Endothelial cell (in vitro differentiated cells): Measurements from ENCODE around the gene HIVEP3. TPM values are rescaled to one million over a fixed set of nuclear protein-coding genes. Genes with fewer than 3 reads are reported as not detected.

Experiments
- DNase-seq: peaks from one replicate; pipeline ENCODE4 v3.0.0; 2021; ENCODE audit warnings: low spot score
- H3K27ac Mint-ChIP-seq: one replicate; pipeline ENCODE4 v1.8.0; 2021; ENCODE audit warnings: mixed read lengths, inconsistent platforms; ENCODE audit not compliant: unreplicated experiment
- H3K27me3 Mint-ChIP-seq: one replicate; pipeline ENCODE4 v1.8.0; 2021; ENCODE audit warnings: mild to moderate bottlenecking, moderate library complexity, mixed read lengths, inconsistent platforms; ENCODE audit not compliant: unreplicated experiment
- H3K36me3 Mint-ChIP-seq: one replicate; pipeline ENCODE4 v1.8.0; 2021; ENCODE audit warnings: mild to moderate bottlenecking, low read depth, mixed read lengths, inconsistent platforms; ENCODE audit not compliant: unreplicated experiment
- H3K4me1 Mint-ChIP-seq: one replicate; pipeline ENCODE4 v1.8.0; 2021; ENCODE audit warnings: mild to moderate bottlenecking, mixed read lengths, inconsistent platforms; ENCODE audit not compliant: unreplicated experiment
- H3K4me3 Mint-ChIP-seq: one replicate; pipeline ENCODE4 v1.8.0; 2021; ENCODE audit warnings: mild to moderate bottlenecking, mixed read lengths, inconsistent platforms; ENCODE audit not compliant: unreplicated experiment
- H3K9me3 Mint-ChIP-seq: one replicate; pipeline ENCODE4 v1.8.0; 2021; ENCODE audit warnings: mixed read lengths, inconsistent platforms; ENCODE audit not compliant: unreplicated experiment
- total RNA-seq: library from RNA; stranded (reverse); fragmentation: NEBNext Ultra II Directional; extraction: Animal tissue kit (Norgen Biotek cat#: 25700); gene quantifications from one replicate; pipeline ENCODE4 v1.2.1, GENCODE V29; 2021; ENCODE audit not compliant: unreplicated experiment
- TF ChIP-seq, protein P1 (sequence below): fragments of 200-600 bp; sonication (generic); IDR thresholded peaks from one replicate; pipeline ENCODE4 v1.5.0; 2021; ENCODE audit warnings: antibody characterized with exemption; ENCODE audit not compliant: unreplicated experiment

Gene HIVEP3
- total RNA-seq, 1 donor from 2014 or later, result 8.9 TPM

DNA sequence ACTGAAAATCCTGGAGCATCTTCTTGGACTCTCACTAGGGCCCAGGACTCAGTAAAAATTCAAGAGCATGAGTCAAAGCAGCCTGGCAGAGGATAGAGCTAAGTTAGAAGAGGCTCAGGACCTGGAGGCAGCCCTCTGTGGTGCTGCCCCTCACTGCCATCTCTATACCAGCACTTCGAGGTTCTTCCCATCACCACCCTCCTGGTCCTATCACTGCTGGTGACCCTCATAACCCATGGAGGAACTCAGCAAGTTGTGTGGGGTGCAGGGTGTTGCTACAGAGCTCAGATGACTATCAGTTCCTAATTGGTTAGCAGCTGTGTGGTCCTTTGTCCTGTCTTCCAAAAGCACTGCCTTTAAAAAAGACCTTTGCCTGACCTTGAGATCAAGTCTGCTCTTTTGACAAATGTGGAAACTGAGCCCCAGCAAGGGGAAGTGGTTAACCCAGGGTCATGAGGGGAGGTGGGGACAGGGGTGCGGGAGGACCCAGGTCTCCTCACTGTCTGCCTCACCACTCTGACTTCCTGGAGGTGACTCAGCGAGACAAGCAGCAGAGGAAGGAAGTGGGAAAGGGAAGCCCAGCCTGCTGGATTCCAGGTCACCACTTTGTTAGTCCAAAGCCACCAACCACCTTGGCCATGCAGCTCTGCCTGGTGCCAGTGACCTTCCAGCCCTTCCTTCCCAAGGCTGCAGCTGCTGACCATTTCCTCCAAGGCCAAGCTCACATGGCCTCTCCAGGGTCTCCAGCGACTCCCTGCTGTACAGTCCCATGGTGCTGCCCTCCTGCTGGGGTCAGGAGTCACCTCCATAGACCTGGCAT is 234.8 kb downstream of the HIVEP3 start:
- peak overlapping the region; percentile 74 for H3K27ac Mint-ChIP-seq
- peaks cover 2% of the 10 kb centered on the region for H3K27me3 Mint-ChIP-seq
- no peaks in the 10 kb centered on the region for H3K36me3 Mint-ChIP-seq
- no peaks in the 10 kb centered on the region for H3K9me3 Mint-ChIP-seq
- peaks cover 19% of the 10 kb centered on the region for H3K4me1 Mint-ChIP-seq
- no peak for DNase-seq
- no peak overlapping the region for H3K4me3 Mint-ChIP-seq
- TF ChIP-seq, protein P1, sequence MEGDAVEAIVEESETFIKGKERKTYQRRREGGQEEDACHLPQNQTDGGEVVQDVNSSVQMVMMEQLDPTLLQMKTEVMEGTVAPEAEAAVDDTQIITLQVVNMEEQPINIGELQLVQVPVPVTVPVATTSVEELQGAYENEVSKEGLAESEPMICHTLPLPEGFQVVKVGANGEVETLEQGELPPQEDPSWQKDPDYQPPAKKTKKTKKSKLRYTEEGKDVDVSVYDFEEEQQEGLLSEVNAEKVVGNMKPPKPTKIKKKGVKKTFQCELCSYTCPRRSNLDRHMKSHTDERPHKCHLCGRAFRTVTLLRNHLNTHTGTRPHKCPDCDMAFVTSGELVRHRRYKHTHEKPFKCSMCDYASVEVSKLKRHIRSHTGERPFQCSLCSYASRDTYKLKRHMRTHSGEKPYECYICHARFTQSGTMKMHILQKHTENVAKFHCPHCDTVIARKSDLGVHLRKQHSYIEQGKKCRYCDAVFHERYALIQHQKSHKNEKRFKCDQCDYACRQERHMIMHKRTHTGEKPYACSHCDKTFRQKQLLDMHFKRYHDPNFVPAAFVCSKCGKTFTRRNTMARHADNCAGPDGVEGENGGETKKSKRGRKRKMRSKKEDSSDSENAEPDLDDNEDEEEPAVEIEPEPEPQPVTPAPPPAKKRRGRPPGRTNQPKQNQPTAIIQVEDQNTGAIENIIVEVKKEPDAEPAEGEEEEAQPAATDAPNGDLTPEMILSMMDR, result no peak

DNA sequence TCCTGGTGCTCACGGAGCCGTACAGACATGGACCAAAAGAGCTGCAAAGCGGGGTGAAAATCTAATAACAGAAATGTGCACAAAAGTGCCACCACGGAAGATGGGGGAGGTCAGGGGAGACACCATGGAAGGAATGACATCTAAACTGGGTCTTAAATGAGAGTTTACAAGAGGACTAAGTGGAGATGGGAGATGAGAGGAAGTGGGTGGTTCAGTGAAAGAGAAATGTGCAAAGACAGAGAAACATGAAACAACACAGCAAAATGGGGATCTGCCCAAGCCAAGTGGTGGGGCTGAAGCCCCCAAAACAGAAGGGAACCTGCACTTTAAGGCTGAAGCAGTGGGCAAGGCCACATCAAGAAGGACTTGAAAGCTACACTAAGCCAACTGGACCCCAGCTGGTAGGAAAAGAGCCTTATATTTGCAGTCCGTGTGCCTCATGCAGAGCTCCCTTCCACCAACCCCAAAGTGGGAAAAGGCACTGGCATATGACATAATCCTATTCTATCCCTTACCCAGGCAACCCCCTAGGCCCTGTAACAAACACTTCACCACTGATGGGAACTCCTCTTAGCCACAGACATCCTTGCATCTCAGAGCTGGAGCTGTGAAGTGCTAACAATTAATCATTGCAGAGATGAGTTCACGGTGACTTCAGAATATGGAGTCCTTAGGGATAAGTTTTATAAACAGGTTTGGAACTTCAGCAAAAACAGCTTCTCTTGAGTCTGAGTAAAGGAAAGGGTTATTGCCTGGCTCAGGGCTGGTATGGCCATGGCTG is 235.7 kb downstream of the HIVEP3 start:
- peaks cover 2% of the 10 kb centered on the region for H3K27me3 Mint-ChIP-seq
- H3K9me3 Mint-ChIP-seq, result no peaks in the 10 kb centered on the region
- TF ChIP-seq, protein P1, result no peak
- no peak overlapping the region for H3K4me3 Mint-ChIP-seq
- no peaks in the 10 kb centered on the region for H3K36me3 Mint-ChIP-seq
- peaks cover 23% of the 10 kb centered on the region for H3K4me1 Mint-ChIP-seq
- no peak for DNase-seq
- H3K27ac Mint-ChIP-seq, result no peak overlapping the region

- TF ChIP-seq, protein P1, result no peak
- H3K9me3 Mint-ChIP-seq, result no peaks in the 10 kb centered on the region
- H3K27me3 Mint-ChIP-seq, result peaks cover 7% of the 10 kb centered on the region
- DNase-seq, result no peak
- H3K4me3 Mint-ChIP-seq, result no peak overlapping the region
- H3K4me1 Mint-ChIP-seq, result peaks cover 23% of the 10 kb centered on the region
- H3K36me3 Mint-ChIP-seq, result no peaks in the 10 kb centered on the region
- H3K27ac Mint-ChIP-seq, result no peak overlapping the region
Measured at GRCh38 chr1:41682149-41682548, 236.6 kb downstream of the HIVEP3 start.

DNA sequence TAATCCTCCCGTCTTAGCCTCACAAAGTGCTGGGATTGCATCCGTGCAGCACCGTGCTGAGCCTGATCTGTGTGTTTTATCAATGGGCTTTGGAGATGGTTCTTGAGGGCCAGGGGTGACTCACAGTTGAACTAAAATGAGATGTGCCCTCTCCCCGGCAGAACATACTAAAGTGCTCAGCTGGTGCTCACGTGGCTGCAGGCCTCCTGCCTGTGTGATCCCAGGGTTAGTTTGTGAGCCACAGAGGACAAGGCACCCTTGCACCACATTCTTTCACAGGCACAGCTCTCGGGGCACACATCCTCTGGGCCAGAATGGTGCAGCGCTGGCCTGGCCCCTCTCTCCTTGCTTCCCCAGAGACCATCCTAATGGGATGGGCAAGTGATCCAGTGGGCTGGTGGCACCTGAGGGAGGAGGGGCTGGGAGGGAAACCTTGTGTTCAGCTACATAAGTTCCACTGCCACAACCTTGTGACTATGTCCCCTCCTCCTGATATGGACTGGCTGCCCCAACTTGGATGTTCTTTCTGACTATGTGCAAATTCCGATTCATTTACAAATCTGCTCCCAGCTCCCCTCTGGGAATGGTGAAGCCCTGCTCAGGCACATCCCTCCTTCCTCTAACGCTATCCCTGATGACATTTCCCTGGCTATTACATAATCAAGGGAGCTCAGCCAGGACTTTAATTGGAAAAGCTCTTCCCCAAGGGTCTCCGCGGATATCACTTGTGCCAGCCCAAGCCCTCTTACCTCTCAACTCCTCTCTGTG is 237.2 kb downstream of the HIVEP3 start:
- H3K27me3 Mint-ChIP-seq, result peaks cover 8% of the 10 kb centered on the region
- no peak overlapping the region for H3K27ac Mint-ChIP-seq
- H3K9me3 Mint-ChIP-seq, result no peaks in the 10 kb centered on the region
- no peak overlapping the region for H3K4me3 Mint-ChIP-seq
- TF ChIP-seq, protein P1, result no peak
- H3K36me3 Mint-ChIP-seq, result no peaks in the 10 kb centered on the region
- no peak for DNase-seq
- H3K4me1 Mint-ChIP-seq, result peaks cover 23% of the 10 kb centered on the region
